Endodermal cell (in vitro differentiated cells): ENCODE measurements around the gene PRRX1. TPM values are rescaled to one million over a fixed set of nuclear protein-coding genes. Genes with fewer than 3 reads are reported as not detected.

ENCODE experiments used
- DNase-seq: peaks from one replicate; pipeline ENCODE4 v3.0.0-alpha.2; 2017
- H3K27ac ChIP-seq: 2 replicates; pipeline ENCODE4 v1.5.1; 2013; ENCODE audit warnings: mild to moderate bottlenecking, low read depth, low read length, moderate library complexity
- H3K27me3 ChIP-seq: 2 replicates; pipeline ENCODE4 v1.6.1; 2013; ENCODE audit warnings: mild to moderate bottlenecking, low read length, moderate library complexity; ENCODE audit not compliant: insufficient read depth, control insufficient read depth, poor library complexity, severe bottlenecking
- H3K36me3 ChIP-seq: 2 replicates; pipeline ENCODE4 v1.7.0; 2013; ENCODE audit warnings: mild to moderate bottlenecking, low read length, moderate library complexity; ENCODE audit not compliant: control insufficient read depth, insufficient read depth
- H3K4me1 ChIP-seq: one replicate; pipeline ENCODE4 v1.7.0; 2013; ENCODE audit warnings: low read length; ENCODE audit not compliant: control insufficient read depth, insufficient read depth
- H3K4me3 ChIP-seq: 2 replicates; pipeline ENCODE4 v1.5.1; 2013; ENCODE audit warnings: mild to moderate bottlenecking, low read length, moderate library complexity
- H3K9ac ChIP-seq: 2 replicates; pipeline ENCODE4 v1.6.1; 2013; ENCODE audit warnings: mild to moderate bottlenecking, low read length, moderate library complexity; ENCODE audit not compliant: poor library complexity, severe bottlenecking; ENCODE audit errors: extremely low read depth
- H3K9me3 ChIP-seq: 2 replicates; pipeline ENCODE4 v1.6.1; 2013; ENCODE audit warnings: mild to moderate bottlenecking, low read length, moderate library complexity; ENCODE audit not compliant: control insufficient read depth
- H3K27ac Mint-ChIP-seq: 2 replicates; pipeline ENCODE4 v1.8.0; 2020; ENCODE audit warnings: mixed read lengths
- H3K27me3 Mint-ChIP-seq: 2 replicates; pipeline ENCODE4 v1.8.0; 2021; ENCODE audit warnings: mild to moderate bottlenecking, mixed read lengths; ENCODE audit not compliant: insufficient read depth
- H3K36me3 Mint-ChIP-seq: 2 replicates; pipeline ENCODE4 v1.8.0; 2020; ENCODE audit warnings: low read depth, mixed read lengths
- H3K4me1 Mint-ChIP-seq: 2 replicates; pipeline ENCODE4 v1.8.0; 2020; ENCODE audit warnings: mixed read lengths
- H3K4me3 Mint-ChIP-seq: 2 replicates; pipeline ENCODE4 v1.8.0; 2020; ENCODE audit warnings: mild to moderate bottlenecking, moderate library complexity, mixed read lengths
- H3K9me3 Mint-ChIP-seq: 2 replicates; pipeline ENCODE4 v1.8.0; 2020; ENCODE audit warnings: mild to moderate bottlenecking, mixed read lengths
- WGBS, 2 experiments: methylation state at CpG; one replicate each; pipeline versions ENCODE4 v1.1.5 to v1.1.7; 2013; ENCODE audit warnings: missing lambda C conversion rate in 2 of 2, mixed read lengths in 1 of 2; ENCODE audit not compliant: insufficient coverage in 1 of 2, insufficient read length in 1 of 2; 5-methylcytosine and 5-hydroxymethylcytosine counted together
- total RNA-seq, 2 donors: library from RNA; stranded (reverse); fragmentation: NEBNext Ultra II Directional in 1 of 2; extraction: Animal tissue kit (Norgen Biotek cat#: 25700) in 1 of 2; gene quantifications; 2 replicates in 1 of 2; 3 replicates in 1 of 2; pipeline ENCODE4 v1.2.1, GENCODE V29; 2021
- TF ChIP-seq, protein P1 (sequence below): fragments of 200-600 bp; sonication (generic); conservative IDR thresholded peaks from 2 replicates; pipeline ENCODE4 v1.5.0; 2021; ENCODE audit warnings: antibody characterized with exemption, mild to moderate bottlenecking

PRRX1 gene
- total RNA-seq, 2 donors from 2014 or later = not detected

DNA sequence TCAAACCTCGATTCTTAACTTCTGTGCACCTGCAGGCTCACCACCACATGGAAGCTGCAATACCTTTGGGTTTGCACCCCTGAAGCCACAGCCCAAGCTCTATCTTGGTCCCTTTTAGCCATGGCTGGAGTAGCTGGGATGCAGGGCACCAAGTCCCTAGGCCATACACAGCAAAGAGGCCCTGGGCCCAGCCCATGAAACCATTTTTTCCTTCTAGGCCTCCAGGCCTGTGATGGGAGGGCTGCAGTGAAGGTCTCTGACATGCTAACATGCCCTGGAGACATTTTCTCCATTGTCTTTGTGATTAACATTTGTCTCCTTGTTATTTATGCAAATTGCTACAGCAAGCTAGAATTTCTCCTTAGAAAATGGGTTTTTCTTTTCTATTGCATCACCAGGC is 79.2 kb downstream of the PRRX1 start:
- Mint-ChIP-seq H3K27ac (no peak overlapping the region), H3K9me3 (peaks cover 31% of the 10 kb centered on the region), H3K27me3 (no peaks in the 10 kb centered on the region), H3K4me1 (no peaks in the 10 kb centered on the region), H3K36me3 (no peaks in the 10 kb centered on the region), H3K4me3 (no peak overlapping the region)
- Histone ChIP-seq H3K4me1 (no peaks in the 10 kb centered on the region), H3K27me3 (peaks cover 4% of the 10 kb centered on the region), H3K27ac (no peak overlapping the region), H3K36me3 (no peaks in the 10 kb centered on the region), H3K9me3 (no peaks in the 10 kb centered on the region), H3K9ac (no peak overlapping the region), H3K4me3 (no peak overlapping the region)
- no peak for DNase-seq
- TF ChIP-seq, protein P1, sequence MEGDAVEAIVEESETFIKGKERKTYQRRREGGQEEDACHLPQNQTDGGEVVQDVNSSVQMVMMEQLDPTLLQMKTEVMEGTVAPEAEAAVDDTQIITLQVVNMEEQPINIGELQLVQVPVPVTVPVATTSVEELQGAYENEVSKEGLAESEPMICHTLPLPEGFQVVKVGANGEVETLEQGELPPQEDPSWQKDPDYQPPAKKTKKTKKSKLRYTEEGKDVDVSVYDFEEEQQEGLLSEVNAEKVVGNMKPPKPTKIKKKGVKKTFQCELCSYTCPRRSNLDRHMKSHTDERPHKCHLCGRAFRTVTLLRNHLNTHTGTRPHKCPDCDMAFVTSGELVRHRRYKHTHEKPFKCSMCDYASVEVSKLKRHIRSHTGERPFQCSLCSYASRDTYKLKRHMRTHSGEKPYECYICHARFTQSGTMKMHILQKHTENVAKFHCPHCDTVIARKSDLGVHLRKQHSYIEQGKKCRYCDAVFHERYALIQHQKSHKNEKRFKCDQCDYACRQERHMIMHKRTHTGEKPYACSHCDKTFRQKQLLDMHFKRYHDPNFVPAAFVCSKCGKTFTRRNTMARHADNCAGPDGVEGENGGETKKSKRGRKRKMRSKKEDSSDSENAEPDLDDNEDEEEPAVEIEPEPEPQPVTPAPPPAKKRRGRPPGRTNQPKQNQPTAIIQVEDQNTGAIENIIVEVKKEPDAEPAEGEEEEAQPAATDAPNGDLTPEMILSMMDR = no peak
- WGBS, 2 experiments = 82 to 100% methylated on average over 1 of the region's 1 CpG

DNA sequence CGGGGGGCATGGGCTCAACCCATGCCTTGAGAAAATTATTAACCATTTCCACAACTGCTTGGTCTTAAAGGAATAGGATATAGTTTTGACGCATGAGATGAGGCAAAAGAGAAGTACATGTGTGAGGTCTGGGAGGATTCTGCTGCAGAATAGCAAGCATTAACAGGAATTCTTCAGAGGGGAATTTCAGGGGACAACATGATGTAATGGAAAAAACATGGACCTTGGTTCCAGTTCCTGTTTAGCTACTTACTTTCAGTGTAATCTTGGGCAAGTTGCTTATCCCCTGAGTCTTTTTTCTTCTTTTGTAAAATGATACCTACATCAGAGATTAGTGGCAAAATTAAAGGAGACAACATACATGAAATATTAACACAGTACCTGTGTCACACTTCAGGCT is 85.6 kb downstream of the PRRX1 start:
- TF ChIP-seq, protein P1 = no peak
- H3K27ac Mint-ChIP-seq = no peak overlapping the region
- H3K4me1 Mint-ChIP-seq = no peaks in the 10 kb centered on the region
- Histone ChIP-seq H3K9me3 (no peaks in the 10 kb centered on the region), H3K27me3 (peaks cover 6% of the 10 kb centered on the region), H3K4me3 (no peak overlapping the region), H3K4me1 (no peaks in the 10 kb centered on the region), H3K9ac (no peak overlapping the region), H3K27ac (no peak overlapping the region), H3K36me3 (no peaks in the 10 kb centered on the region)
- no peak for DNase-seq
- H3K36me3 Mint-ChIP-seq = no peaks in the 10 kb centered on the region
- peaks cover 1% of the 10 kb centered on the region for H3K9me3 Mint-ChIP-seq
- H3K4me3 Mint-ChIP-seq = no peak overlapping the region
- 72% methylated on average over 2 of the region's 2 CpGs; no CpG with 5 or more reads in 1 of the 2 experiments for WGBS, 2 experiments
- H3K27me3 Mint-ChIP-seq = peaks cover 5% of the 10 kb centered on the region

DNA sequence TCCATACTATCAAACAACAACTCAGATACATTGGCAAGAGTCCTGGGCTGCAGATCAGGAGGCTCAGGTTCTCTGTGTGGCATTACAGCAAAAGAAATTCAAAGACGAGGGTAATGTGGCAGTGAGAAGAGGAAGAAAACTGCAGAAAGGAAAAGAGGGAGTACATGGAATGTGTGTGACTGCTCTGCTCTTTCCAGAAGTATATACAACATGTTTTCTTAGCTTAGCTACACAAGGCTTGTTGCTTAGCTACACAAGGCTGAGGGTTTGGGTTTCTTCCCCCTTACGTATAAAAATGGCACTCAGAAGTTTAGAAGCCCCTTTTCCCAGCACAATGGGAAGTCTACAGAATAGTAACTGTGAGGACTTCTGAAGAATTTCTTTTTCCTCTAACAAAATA is 86.0 kb downstream of the PRRX1 start:
- Histone ChIP-seq H3K4me3 (no peak overlapping the region), H3K9me3 (no peaks in the 10 kb centered on the region), H3K36me3 (no peaks in the 10 kb centered on the region), H3K27me3 (peaks cover 6% of the 10 kb centered on the region), H3K27ac (no peak overlapping the region), H3K4me1 (no peaks in the 10 kb centered on the region), H3K9ac (no peak overlapping the region)
- DNase-seq = no peak
- H3K4me1 Mint-ChIP-seq = no peaks in the 10 kb centered on the region
- H3K4me3 Mint-ChIP-seq = no peak overlapping the region
- peaks cover 5% of the 10 kb centered on the region for H3K27me3 Mint-ChIP-seq
- H3K9me3 Mint-ChIP-seq = peaks cover 1% of the 10 kb centered on the region
- TF ChIP-seq, protein P1 = no peak
- H3K27ac Mint-ChIP-seq = no peak overlapping the region
- 90 to 94% methylated on average over 2 of the region's 2 CpGs for WGBS, 2 experiments
- H3K36me3 Mint-ChIP-seq = no peaks in the 10 kb centered on the region
